Liver (tissue), 9 donors: Measurements from ENCODE around the gene CALML6. TPM values are rescaled to one million over a fixed set of nuclear protein-coding genes. Genes with fewer than 3 reads are reported as not detected.

Experiments
- DNase-seq: peaks from one replicate; pipeline ENCODE4 v3.0.0-alpha.2; 2017; ENCODE audit warnings: low spot score
- H3K27ac ChIP-seq, 2 donors: one replicate each; pipeline ENCODE4 v1.7.0; 2013; ENCODE audit warnings: inconsistent platforms in 2 of 2, low read length in 2 of 2, control low read depth in 1 of 2, low read depth in 1 of 2, mild to moderate bottlenecking in 1 of 2
- H3K27me3 ChIP-seq, 4 donors: one replicate each; pipeline versions ENCODE4 v1.6.1 to v1.7.0; 2013; ENCODE audit warnings: low read length in 3 of 4, inconsistent platforms in 1 of 4, mild to moderate bottlenecking in 1 of 4, moderate library complexity in 1 of 4; ENCODE audit not compliant: control insufficient read depth in 4 of 4, insufficient read depth in 4 of 4
- H3K36me3 ChIP-seq, 4 donors: one replicate each; pipeline versions ENCODE4 v1.6.1 to v1.7.0; 2013; ENCODE audit warnings: low read length in 3 of 4, mild to moderate bottlenecking in 3 of 4, low read depth in 1 of 4, moderate library complexity in 1 of 4; ENCODE audit not compliant: control insufficient read depth in 4 of 4, insufficient read depth in 3 of 4
- H3K4me1 ChIP-seq, 4 donors: one replicate each; pipeline versions ENCODE4 v1.6.1 to v1.7.0; 2013; ENCODE audit warnings: low read length in 3 of 4, mild to moderate bottlenecking in 3 of 4, moderate library complexity in 1 of 4; ENCODE audit not compliant: control insufficient read depth in 4 of 4, insufficient read depth in 4 of 4
- H3K4me3 ChIP-seq, 3 donors: one replicate each; pipeline versions ENCODE4 v1.6.1 to v1.7.0; 2013; ENCODE audit warnings: low read length in 3 of 3, control low read depth in 1 of 3, low read depth in 1 of 3, mild to moderate bottlenecking in 1 of 3
- H3K9ac ChIP-seq, 2 donors: one replicate each; pipeline ENCODE4 v1.7.0; 2013; ENCODE audit warnings: low read length in 2 of 2, mild to moderate bottlenecking in 2 of 2, moderate library complexity in 2 of 2, control low read depth in 1 of 2, low read depth in 1 of 2
- H3K9me3 ChIP-seq, 4 donors: one replicate each; pipeline versions ENCODE4 v1.6.1 to v1.7.0; 2013; ENCODE audit warnings: low read length in 3 of 4; ENCODE audit not compliant: control insufficient read depth in 4 of 4
- CTCF ChIP-seq: fragments of 150-350 bp; IDR thresholded peaks from 2 replicates; pipeline ENCODE4 v1.5.1; 2017; ENCODE audit warnings: improper control_type of control experiment, low read depth, low read length; ENCODE audit not compliant: missing input control
- EGR1 ChIP-seq, 2 donors: IDR thresholded peaks; 2 replicates each; pipeline ENCODE4 v1.6.1; 2016 to 2018; ENCODE audit warnings: antibody characterized with exemption in 2 of 2, low read depth in 2 of 2
- GABPA ChIP-seq, 2 donors: IDR thresholded peaks in 1 of 2; conservative IDR thresholded peaks in 1 of 2; 2 replicates each; pipeline ENCODE4 v1.6.1; 2016; ENCODE audit warnings: antibody characterized with exemption in 2 of 2, mild to moderate bottlenecking in 1 of 2, moderate library complexity in 1 of 2
- HNF4A ChIP-seq, 2 donors: conservative IDR thresholded peaks; 2 replicates each; pipeline ENCODE4 v1.6.1; 2016; ENCODE audit warnings: antibody characterized with exemption in 2 of 2, mild to moderate bottlenecking in 2 of 2
- HNF4G ChIP-seq: IDR thresholded peaks from 2 replicates; pipeline ENCODE4 v1.6.1; 2016; ENCODE audit warnings: antibody characterized with exemption
- RXRA ChIP-seq, 2 donors: IDR thresholded peaks; 2 replicates each; pipeline ENCODE4 v1.6.1; 2017 to 2018; ENCODE audit warnings: antibody characterized with exemption in 2 of 2, mild to moderate bottlenecking in 1 of 2
- SP1 ChIP-seq: IDR thresholded peaks from 2 replicates; pipeline ENCODE4 v1.6.1; 2018; ENCODE audit warnings: antibody characterized with exemption, mild to moderate bottlenecking
- TAF1 ChIP-seq: conservative IDR thresholded peaks from 2 replicates; pipeline ENCODE4 v1.6.1; 2016; ENCODE audit warnings: antibody characterized with exemption, mild to moderate bottlenecking
- YY1 ChIP-seq: IDR thresholded peaks from 2 replicates; pipeline ENCODE4 v1.6.1; 2016; ENCODE audit warnings: antibody characterized with exemption, mild to moderate bottlenecking
- ZBTB33 ChIP-seq: IDR thresholded peaks from 2 replicates; pipeline ENCODE4 v1.6.1; 2016; ENCODE audit warnings: antibody characterized with exemption
- WGBS: extraction: QIAGEN DNeasy Blood & Tissue Kit; methylation state at CpG from one replicate; pipeline ENCODE4 v1.1.7; 2013; 5-methylcytosine and 5-hydroxymethylcytosine counted together
- polyA plus RNA-seq, 2 donors: library from polyadenylated mRNA; stranded (reverse) in 1 of 2; unstranded in 1 of 2; fragments of 200-250 nt in 1 of 2; fragments of >200 nt in 1 of 2; fragmentation: Nextera tagmentation in 1 of 2; extraction: Ambion mirVana in 1 of 2; gene quantifications; one replicate each; pipeline versions ENCODE4 v1.2.1 to v1.2.3, GENCODE V29; 2013 to 2015
- total RNA-seq, 2 donors: library from RNA; depleted of rRNA; stranded (reverse); fragments of >200 nt; gene quantifications; one replicate each; pipeline ENCODE4 v1.2.3, GENCODE V29; 2014
- TF ChIP-seq, protein P1 (sequence below): IDR thresholded peaks from 2 replicates; pipeline ENCODE4 v1.6.1; 2016; ENCODE audit warnings: antibody characterized with exemption
- donor health status: healthy.
- donor health status: healthy.
- donor health status: healthy.
- donor health status: healthy.
- donor health status: healthy.

CALML6 gene
- total and polyA plus RNA-seq, 4 donors = 0.15 to 0.67 (median 0.47) TPM; not detected in 1

- TF ChIP-seq CTCF (no peak), GABPA (IDR thresholded peaks at IDR 0.05 in 1 of 2, conservative IDR thresholded peaks at IDR 0.05 in 1 of 2) (no peak), HNF4G (peak; percentile 85)
- TF ChIP-seq, protein P1, sequence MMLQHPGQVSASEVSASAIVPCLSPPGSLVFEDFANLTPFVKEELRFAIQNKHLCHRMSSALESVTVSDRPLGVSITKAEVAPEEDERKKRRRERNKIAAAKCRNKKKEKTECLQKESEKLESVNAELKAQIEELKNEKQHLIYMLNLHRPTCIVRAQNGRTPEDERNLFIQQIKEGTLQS = no peak
Observed at GRCh38 chr1:1941211-1941841, 26.3 kb downstream of the CALML6 start (continued).

DNA sequence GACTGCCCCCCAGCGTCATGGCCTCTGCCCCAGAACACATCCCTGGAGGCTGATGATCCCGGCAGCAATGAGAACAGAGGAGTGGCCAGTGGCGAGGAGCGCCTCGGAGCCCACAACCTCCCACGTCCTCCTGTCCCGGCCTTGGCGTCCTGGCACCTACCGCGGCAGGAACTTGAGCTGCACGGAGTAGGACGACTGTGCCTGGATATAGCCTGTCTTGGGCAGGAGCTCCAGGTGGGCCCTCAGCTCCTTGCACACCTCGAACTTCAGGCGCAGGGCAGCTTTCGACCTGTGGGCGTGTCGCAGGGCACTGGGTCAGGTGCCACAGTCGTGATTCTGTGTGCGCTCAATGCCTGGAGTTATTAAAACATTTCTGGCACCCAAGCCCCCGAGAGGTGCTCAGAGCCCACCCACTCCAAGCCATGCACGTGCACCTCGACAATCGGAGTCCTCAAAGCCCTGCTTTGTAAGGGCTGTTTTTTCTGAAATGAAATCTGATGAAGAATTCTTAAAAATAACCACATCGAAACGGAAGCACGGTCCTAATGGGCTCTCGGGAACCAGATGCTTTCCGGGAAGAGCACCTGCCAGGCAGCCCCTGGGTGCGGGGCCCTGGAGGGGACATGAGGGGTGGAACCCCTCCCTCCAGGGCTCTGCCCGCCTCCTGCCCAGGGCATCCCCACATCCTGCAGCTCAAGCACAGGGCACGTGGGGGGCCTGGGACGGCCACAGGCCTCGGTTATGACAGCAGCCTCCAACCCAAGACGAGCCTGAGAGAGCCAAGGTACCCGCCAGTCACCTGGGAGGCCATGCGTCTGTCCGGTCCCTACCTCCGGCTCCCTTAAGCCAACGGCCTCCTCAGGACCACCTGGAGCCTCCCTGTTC, 27.1 kb downstream of the CALML6 start:
- no peak for TF ChIP-seq YY1
- no peak for TF ChIP-seq HNF4A (conservative IDR thresholded peaks at IDR 0.05)
- no peak for TF ChIP-seq TAF1
- no peak for TF ChIP-seq CTCF
- TF ChIP-seq EGR1 (IDR thresholded peaks at IDR 0.05; ENCODE audit: low read depth in 2 of 2) = no peak
- TF ChIP-seq RXRA (IDR thresholded peaks at IDR 0.05) = no peak
- no peak for TF ChIP-seq SP1
- TF ChIP-seq ZBTB33 = no peak
- WGBS = 83% methylated on average over 39 of the region's 39 CpGs

More for the DNA sequence above, 27.1 kb downstream of the CALML6 start:
- no peak for DNase-seq
- H3K27me3 ChIP-seq = no peaks in the 10 kb centered on the region
- no peak overlapping the region for H3K9ac ChIP-seq
- H3K36me3 ChIP-seq = no peaks in the 10 kb centered on the region
- H3K4me1 ChIP-seq = peaks cover 8 to 22% (median 16%) of the 10 kb centered on the region in 4 donors
- no peaks in the 10 kb centered on the region for H3K9me3 ChIP-seq
- no peak overlapping the region for H3K27ac ChIP-seq
- H3K4me3 ChIP-seq = no peak overlapping the region
